Naive thymus-derived CD4-positive, alpha-beta T cell (primary cell): Measurements from ENCODE around the gene SMURF1. TPM values are rescaled to one million over a fixed set of nuclear protein-coding genes. Genes with fewer than 3 reads are reported as not detected.

Source experiments
- ATAC-seq: fragments of 150-1000 bp; cut with Tn5 transposase; 2 replicates; pipeline ENCODE4 v1.10.0; 2021; ENCODE audit warnings: mild to moderate bottlenecking, moderate library complexity
- CTCF ChIA-PET: fragments of 350-600 bp; sonication (Branson Sonifier 250); formaldehyde crosslinking; loops from one replicate; lab custom pipeline; 2021; ENCODE audit warnings: antibody characterized with exemption; lab: Charles Lee
- POLR2A ChIA-PET: fragments of 350-600 bp; sonication (Branson Sonifier 250); formaldehyde crosslinking; loops from one replicate; lab custom pipeline; 2021; ENCODE audit warnings: antibody characterized with exemption, inconsistent platforms; lab: Charles Lee
- DNase-seq, 9 donors: peaks; one replicate each; pipeline versions ENCODE4 v3.0.0 to v3.0.0-alpha.2; 2020 to 2022; ENCODE audit warnings: mixed read lengths in 1 of 9
- H3K27ac ChIP-seq: one replicate; pipeline ENCODE4 v1.7.0; 2013; ENCODE audit warnings: mild to moderate bottlenecking, low read depth, low read length, moderate library complexity
- H3K27me3 ChIP-seq, 2 donors: one replicate each; pipeline ENCODE4 v1.7.0; 2013; ENCODE audit warnings: low read length in 2 of 2, mild to moderate bottlenecking in 2 of 2, moderate library complexity in 2 of 2; ENCODE audit not compliant: control insufficient read depth in 2 of 2, insufficient read depth in 2 of 2
- H3K36me3 ChIP-seq, 3 experiments: 1 replicate in 2 of 3; 2 replicates in 1 of 3; pipeline ENCODE4 v1.7.0; 2013; ENCODE audit warnings: low read length in 3 of 3, mild to moderate bottlenecking in 3 of 3, moderate library complexity in 1 of 3; ENCODE audit not compliant: insufficient read depth in 3 of 3, control insufficient read depth in 2 of 3
- H3K4me1 ChIP-seq, 2 donors: one replicate each; pipeline ENCODE4 v1.7.0; 2013; ENCODE audit warnings: low read length in 2 of 2, mild to moderate bottlenecking in 2 of 2, moderate library complexity in 1 of 2; ENCODE audit not compliant: control insufficient read depth in 2 of 2, insufficient read depth in 2 of 2
- H3K4me3 ChIP-seq: 2 replicates; pipeline ENCODE4 v1.7.0; 2013; ENCODE audit warnings: mild to moderate bottlenecking, low read length
- H3K9me3 ChIP-seq, 3 experiments: 1 replicate in 2 of 3; 2 replicates in 1 of 3; pipeline ENCODE4 v1.7.0; 2013; ENCODE audit warnings: low read length in 3 of 3; ENCODE audit not compliant: control insufficient read depth in 2 of 3
- H3K27ac Mint-ChIP-seq, 9 donors: one replicate each; pipeline ENCODE4 v1.8.0; 2020 to 2022; ENCODE audit warnings: mixed read lengths in 9 of 9, mild to moderate bottlenecking in 8 of 9, moderate library complexity in 5 of 9, inconsistent platforms in 2 of 9
- H3K27me3 Mint-ChIP-seq, 5 donors: one replicate each; pipeline ENCODE4 v1.8.0; 2021 to 2022; ENCODE audit warnings: mixed read lengths in 5 of 5, mild to moderate bottlenecking in 1 of 5
- H3K36me3 Mint-ChIP-seq, 5 donors: one replicate each; pipeline ENCODE4 v1.8.0; 2020 to 2022; ENCODE audit warnings: mixed read lengths in 5 of 5, mild to moderate bottlenecking in 3 of 5, inconsistent platforms in 1 of 5
- H3K4me1 Mint-ChIP-seq, 7 donors: one replicate each; pipeline ENCODE4 v1.8.0; 2020 to 2022; ENCODE audit warnings: mixed read lengths in 7 of 7, mild to moderate bottlenecking in 3 of 7, inconsistent platforms in 1 of 7
- H3K4me3 Mint-ChIP-seq, 10 donors: one replicate each; pipeline ENCODE4 v1.8.0; 2020 to 2022; ENCODE audit warnings: mild to moderate bottlenecking in 10 of 10, mixed read lengths in 10 of 10, moderate library complexity in 6 of 10, inconsistent platforms in 2 of 10
- H3K9me3 Mint-ChIP-seq, 11 donors: one replicate each; pipeline ENCODE4 v1.8.0; 2020 to 2022; ENCODE audit warnings: mixed read lengths in 11 of 11, mild to moderate bottlenecking in 4 of 11, inconsistent platforms in 1 of 11, moderate library complexity in 1 of 11
- intact Hi-C, 2 donors: fragments of 100-400 bp; cut with micrococcal nuclease; formaldehyde crosslinking; loops; one replicate each; pipeline ENCODE4 v1.15.1; 2023
- polyA plus RNA-seq, 2 donors: library from polyadenylated mRNA; unstranded; fragments of 300-500 nt; fragmentation: Illumina TruSeq; gene quantifications; one replicate each; pipeline ENCODE4 v1.2.3, GENCODE V29; 2021
- total RNA-seq, 6 experiments: library from RNA in 5 of 6; stranded (reverse) in 5 of 6; gene quantifications; 1 replicate in 5 of 6; 2 replicates in 1 of 6; pipeline ENCODE4 v1.2.3 and lab custom pipeline; 2021 to 2026

Gene SMURF1
- total and polyA plus RNA-seq, 7 experiments from 2014 or later, result 1.3 to 26.4 (median 20.4) TPM

DNA sequence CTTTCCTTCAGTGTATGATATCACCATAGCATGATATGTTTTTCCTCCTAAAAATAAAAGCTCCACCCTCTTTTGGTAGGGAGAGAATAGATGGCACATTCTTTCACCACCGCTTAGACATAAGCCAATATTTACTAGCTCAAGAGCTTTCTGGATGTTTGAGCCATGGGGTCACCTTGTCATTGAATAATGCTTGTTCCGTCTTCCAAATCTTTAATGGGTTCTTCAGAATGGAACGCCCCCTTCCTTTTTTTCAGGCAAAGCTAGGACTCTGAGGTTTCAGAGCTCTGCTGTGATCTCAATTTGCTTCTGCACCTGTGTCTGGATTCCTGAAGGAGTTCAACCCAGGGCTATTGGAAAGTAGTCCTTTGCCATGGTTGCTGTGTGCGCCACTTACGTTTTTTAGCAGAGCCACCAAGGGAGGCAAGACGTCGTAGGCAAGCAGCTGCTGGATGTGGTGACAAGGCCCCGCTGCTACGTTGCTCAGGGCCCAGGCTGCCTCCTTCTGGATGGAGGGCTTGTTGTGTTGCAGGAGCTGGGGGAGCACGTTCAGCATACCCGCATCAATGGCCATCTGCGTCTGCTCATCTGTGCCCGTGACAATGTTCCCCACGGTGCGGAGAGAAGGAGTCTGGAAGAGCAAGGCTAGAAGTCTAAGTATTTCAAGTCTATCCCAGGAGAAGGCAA lies 40.8 kb upstream of the SMURF1 start:
- DNase-seq, result no peak
- Mint-ChIP-seq H3K9me3 (peaks cover 0 to 3% (median 0%) of the 10 kb centered on the region in 11 donors), H3K27ac (no peak overlapping the region), H3K4me1 (no peaks in the 10 kb centered on the region), H3K4me3 (no peak overlapping the region), H3K27me3 (peaks cover 0 to 10% (median 0%) of the 10 kb centered on the region in 5 donors), H3K36me3 (no peaks in the 10 kb centered on the region)
- ATAC-seq, result no peak
- H3K36me3 ChIP-seq, result no peaks in the 10 kb centered on the region
- ChIA-PET POLR2A (interaction anchor here (1.3 kb wide), 1 partner anchor 75 kb away, joined by 3 read pairs; no protein-coding TSS in a partner anchor), CTCF (no interaction called here)
- H3K4me1 ChIP-seq, result no peaks in the 10 kb centered on the region
- no peaks in the 10 kb centered on the region for H3K9me3 ChIP-seq
- no peaks in the 10 kb centered on the region for H3K27me3 ChIP-seq
- H3K27ac ChIP-seq, result no peak overlapping the region
- intact Hi-C loops, result no loop called here
- H3K4me3 ChIP-seq, result no peak overlapping the region

GRCh38 chr7:99180067-99180650 lies 36.3 kb upstream of the SMURF1 start:
- intact Hi-C loops, result no loop called here
- POLR2A ChIA-PET, result no interaction called here

DNA sequence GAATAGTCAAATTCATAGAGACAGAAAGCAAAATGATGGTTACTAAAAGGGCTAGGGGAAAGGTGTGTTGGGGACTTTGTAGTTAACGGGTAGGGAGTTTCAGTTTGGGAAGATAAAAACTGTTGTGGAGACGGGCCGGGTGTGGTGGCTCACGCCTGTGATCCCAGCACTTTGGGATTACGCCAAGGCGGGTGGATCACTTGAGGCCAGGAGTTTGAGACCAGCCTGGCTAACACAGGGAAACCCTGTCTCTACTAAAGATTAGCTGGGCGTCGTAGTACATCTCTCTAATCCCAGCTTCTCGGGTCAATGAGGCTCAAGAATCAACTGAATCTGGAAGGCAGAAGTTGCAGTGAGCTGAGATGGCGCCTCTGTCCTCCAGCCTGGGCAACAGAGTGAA lies 33.3 kb upstream of the SMURF1 start:
- CTCF ChIA-PET, result no interaction called here
- H3K4me1 ChIP-seq, result no peaks in the 10 kb centered on the region

More at GRCh38 chr7:99180067-99180650, 36.3 kb upstream of the SMURF1 start:
- peaks cover 0 to 3% (median 0%) of the 10 kb centered on the region in 11 donors for H3K9me3 Mint-ChIP-seq
- Histone ChIP-seq H3K4me3 (no peak overlapping the region), H3K27ac (no peak overlapping the region), H3K36me3 (no peaks in the 10 kb centered on the region), H3K9me3 (no peaks in the 10 kb centered on the region), H3K27me3 (no peaks in the 10 kb centered on the region), H3K4me1 (no peaks in the 10 kb centered on the region)
- ATAC-seq (no peak), DNase-seq (no peak)
- CTCF ChIA-PET, result no interaction called here
- H3K4me1 Mint-ChIP-seq, result no peaks in the 10 kb centered on the region
- H3K36me3 Mint-ChIP-seq, result no peaks in the 10 kb centered on the region
- no peak overlapping the region for H3K4me3 Mint-ChIP-seq
- H3K27ac Mint-ChIP-seq, result no peak overlapping the region
- H3K27me3 Mint-ChIP-seq, result peaks cover 0 to 7% (median 4%) of the 10 kb centered on the region in 5 donors

DNA sequence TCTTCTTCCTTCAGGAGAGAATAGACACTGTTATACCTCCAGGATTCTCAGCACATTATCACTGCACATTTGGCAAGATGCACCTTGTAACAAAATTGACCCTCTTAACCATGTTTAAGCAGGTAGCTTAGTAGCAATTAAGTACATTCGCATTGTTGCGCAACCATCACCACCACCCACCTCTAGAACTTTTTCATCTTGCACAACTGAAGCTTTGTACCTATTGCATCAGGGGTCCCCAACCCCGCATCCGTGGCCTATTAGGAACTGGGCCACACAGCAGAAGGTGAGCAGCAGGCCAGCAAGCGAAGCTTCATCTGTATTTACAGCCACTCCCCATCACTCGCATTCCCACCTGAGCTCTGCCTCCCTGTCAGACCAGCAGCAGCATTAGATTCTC lies 29.9 kb upstream of the SMURF1 start:
- no peak for DNase-seq
- no peaks in the 10 kb centered on the region for H3K4me1 Mint-ChIP-seq
- intact Hi-C loops, result no loop called here
- no peaks in the 10 kb centered on the region for H3K36me3 ChIP-seq
- no peaks in the 10 kb centered on the region for H3K27me3 ChIP-seq
- ATAC-seq, result no peak
- H3K4me1 ChIP-seq, result no peaks in the 10 kb centered on the region
- no peaks in the 10 kb centered on the region for H3K9me3 Mint-ChIP-seq
- no peak overlapping the region for H3K4me3 ChIP-seq
- no peaks in the 10 kb centered on the region for H3K9me3 ChIP-seq
- POLR2A ChIA-PET, result interaction anchor here (0.6 kb wide), 1 partner anchor 153 kb away, joined by 3 read pairs; no protein-coding TSS in a partner anchor
- peaks cover 0 to 9% (median 3%) of the 10 kb centered on the region in 5 donors for H3K27me3 Mint-ChIP-seq
- no peak overlapping the region for H3K27ac Mint-ChIP-seq
- H3K4me3 Mint-ChIP-seq, result no peak overlapping the region
- no peak overlapping the region for H3K27ac ChIP-seq
- no peaks in the 10 kb centered on the region for H3K36me3 Mint-ChIP-seq
- CTCF ChIA-PET, result no interaction called here

More for the DNA sequence above, 33.3 kb upstream of the SMURF1 start:
- ATAC-seq (no peak), DNase-seq (no peak)
- Mint-ChIP-seq H3K4me1 (no peaks in the 10 kb centered on the region), H3K9me3 (no peaks in the 10 kb centered on the region), H3K27ac (no peak overlapping the region), H3K4me3 (no peak overlapping the region), H3K36me3 (no peaks in the 10 kb centered on the region), H3K27me3 (peaks cover 0 to 7% (median 4%) of the 10 kb centered on the region in 5 donors)
- POLR2A ChIA-PET, result no interaction called here
- no peak overlapping the region for H3K27ac ChIP-seq
- no peaks in the 10 kb centered on the region for H3K9me3 ChIP-seq
- no peaks in the 10 kb centered on the region for H3K27me3 ChIP-seq
- intact Hi-C loops, result no loop called here
- H3K36me3 ChIP-seq, result no peaks in the 10 kb centered on the region
- no peak overlapping the region for H3K4me3 ChIP-seq

DNA sequence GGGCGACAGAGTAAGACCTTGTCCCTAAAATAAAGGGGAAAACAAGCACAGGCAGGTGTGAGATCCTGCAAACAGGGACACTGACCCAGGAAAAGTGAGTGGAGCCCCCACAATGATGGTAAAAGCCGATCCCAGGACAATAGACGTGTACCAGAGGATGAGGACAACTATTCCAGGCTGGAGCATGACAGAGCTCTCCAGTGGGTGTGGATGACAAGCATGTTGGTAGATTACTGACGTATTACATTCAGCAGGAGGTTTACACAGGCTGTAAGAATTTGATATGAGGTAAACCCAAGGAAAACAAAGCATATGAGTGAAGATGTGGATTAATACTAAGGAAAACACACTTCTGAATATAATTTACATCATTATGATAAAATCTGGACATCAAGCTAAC lies 27.8 kb upstream of the SMURF1 start:
- Mint-ChIP-seq H3K36me3 (no peaks in the 10 kb centered on the region), H3K4me1 (no peaks in the 10 kb centered on the region), H3K9me3 (no peaks in the 10 kb centered on the region), H3K27ac (no peak overlapping the region), H3K4me3 (no peak overlapping the region), H3K27me3 (peaks cover 0 to 13% (median 3%) of the 10 kb centered on the region in 5 donors)
- Histone ChIP-seq H3K4me1 (no peaks in the 10 kb centered on the region), H3K9me3 (no peaks in the 10 kb centered on the region), H3K27me3 (no peaks in the 10 kb centered on the region), H3K36me3 (no peaks in the 10 kb centered on the region), H3K27ac (no peak overlapping the region), H3K4me3 (no peak overlapping the region)
- ATAC-seq, result no peak
- POLR2A ChIA-PET, result no interaction called here
- intact Hi-C loops, result no loop called here
- DNase-seq, result no peak
- CTCF ChIA-PET, result no interaction called here

GRCh38 chr7:99170730-99171074 lies 26.8 kb upstream of the SMURF1 start:
- ChIA-PET POLR2A (no interaction called here), CTCF (no interaction called here)
- no peaks in the 10 kb centered on the region for H3K36me3 Mint-ChIP-seq
- H3K4me3 Mint-ChIP-seq, result no peak overlapping the region
- intact Hi-C loops, result no loop called here
- H3K27ac Mint-ChIP-seq, result no peak overlapping the region
- Histone ChIP-seq H3K4me1 (no peaks in the 10 kb centered on the region), H3K27ac (no peak overlapping the region), H3K36me3 (no peaks in the 10 kb centered on the region), H3K9me3 (no peaks in the 10 kb centered on the region), H3K27me3 (no peaks in the 10 kb centered on the region), H3K4me3 (no peak overlapping the region)
- H3K9me3 Mint-ChIP-seq, result peaks cover 0 to 1% (median 0%) of the 10 kb centered on the region in 11 donors
- no peaks in the 10 kb centered on the region for H3K4me1 Mint-ChIP-seq
- ATAC-seq (no peak), DNase-seq (no peak)
- H3K27me3 Mint-ChIP-seq, result peaks cover 0 to 13% (median 3%) of the 10 kb centered on the region in 5 donors
